BJ (cell line): Measurements from ENCODE around the gene FZD2. TPM values are rescaled to one million over a fixed set of nuclear protein-coding genes. Genes with fewer than 3 reads are reported as not detected.

Experiments
- CTCF ChIA-PET: fragments of 350-600 bp; formaldehyde crosslinking; extraction: SDS; loops from one replicate; lab custom pipeline; 2021; ENCODE audit warnings: antibody characterized with exemption, inconsistent platforms; lab: Yijun Ruan, JAX
- POLR2A ChIA-PET: fragments of 300-600 bp; sonication (Branson Sonifier 250); formaldehyde crosslinking; extraction: SDS; loops from one replicate; lab custom pipeline; 2021; ENCODE audit warnings: antibody characterized with exemption; lab: Charles Lee
- DNase-seq: peaks from one replicate; pipeline ENCODE4 v3.0.0-alpha.2; 2011; ENCODE audit warnings: low read depth
- H3K27me3 ChIP-seq: 2 replicates; pipeline ENCODE4 v1.6.0; 2011; ENCODE audit warnings: low read length; ENCODE audit not compliant: control insufficient read depth, insufficient read depth
- H3K36me3 ChIP-seq: 2 replicates; pipeline ENCODE4 v1.5.1; 2011; ENCODE audit warnings: low read length; ENCODE audit not compliant: control insufficient read depth, insufficient read depth
- H3K4me3 ChIP-seq: 2 replicates; pipeline ENCODE4 v1.5.1; 2011; ENCODE audit warnings: low read depth, mild to moderate bottlenecking, control low read depth, low read length
- polyA plus RNA-seq: library from polyadenylated mRNA; depleted of rRNA; stranded (reverse); fragments of >200 nt; gene quantifications from 2 replicates; pipeline ENCODE4 v1.2.3, GENCODE V29; 2011
- TF ChIP-seq, protein P1 (sequence below): IDR thresholded peaks from 2 replicates; pipeline ENCODE4 v1.5.1; 2011; ENCODE audit warnings: low read depth, mild to moderate bottlenecking, control low read depth, inconsistent platforms, low read length, moderate library complexity; ENCODE audit not compliant: insufficient read depth

Gene FZD2
- polyA plus RNA-seq, 1 experiment: 93.1 TPM

GRCh38 chr17:44604116-44604761, 47.0 kb downstream of the FZD2 start:
- Histone ChIP-seq H3K4me3 (no peak overlapping the region), H3K27me3 (no peaks in the 10 kb centered on the region), H3K36me3 (no peaks in the 10 kb centered on the region)
- CTCF ChIA-PET: interaction anchor here (1.0 kb wide), 1 partner anchor 14 kb away, joined by 4 read pairs; no protein-coding TSS in a partner anchor
- TF ChIP-seq, protein P1, sequence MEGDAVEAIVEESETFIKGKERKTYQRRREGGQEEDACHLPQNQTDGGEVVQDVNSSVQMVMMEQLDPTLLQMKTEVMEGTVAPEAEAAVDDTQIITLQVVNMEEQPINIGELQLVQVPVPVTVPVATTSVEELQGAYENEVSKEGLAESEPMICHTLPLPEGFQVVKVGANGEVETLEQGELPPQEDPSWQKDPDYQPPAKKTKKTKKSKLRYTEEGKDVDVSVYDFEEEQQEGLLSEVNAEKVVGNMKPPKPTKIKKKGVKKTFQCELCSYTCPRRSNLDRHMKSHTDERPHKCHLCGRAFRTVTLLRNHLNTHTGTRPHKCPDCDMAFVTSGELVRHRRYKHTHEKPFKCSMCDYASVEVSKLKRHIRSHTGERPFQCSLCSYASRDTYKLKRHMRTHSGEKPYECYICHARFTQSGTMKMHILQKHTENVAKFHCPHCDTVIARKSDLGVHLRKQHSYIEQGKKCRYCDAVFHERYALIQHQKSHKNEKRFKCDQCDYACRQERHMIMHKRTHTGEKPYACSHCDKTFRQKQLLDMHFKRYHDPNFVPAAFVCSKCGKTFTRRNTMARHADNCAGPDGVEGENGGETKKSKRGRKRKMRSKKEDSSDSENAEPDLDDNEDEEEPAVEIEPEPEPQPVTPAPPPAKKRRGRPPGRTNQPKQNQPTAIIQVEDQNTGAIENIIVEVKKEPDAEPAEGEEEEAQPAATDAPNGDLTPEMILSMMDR: no peak
- no peak for DNase-seq
- POLR2A ChIA-PET: no interaction called here

GRCh38 chr17:44604768-44605485, 47.6 kb downstream of the FZD2 start:
- no peak for DNase-seq
- H3K4me3 ChIP-seq: no peak overlapping the region
- TF ChIP-seq, protein P1: no peak
- CTCF ChIA-PET: interaction anchor here (0.7 to 1.0 kb wide), 2 partner anchors 13 to 17 kb away, joined by 4 read pairs; no protein-coding TSS in a partner anchor
- no peaks in the 10 kb centered on the region for H3K27me3 ChIP-seq
- POLR2A ChIA-PET: no interaction called here
- no peaks in the 10 kb centered on the region for H3K36me3 ChIP-seq

- ChIA-PET POLR2A (no interaction called here), CTCF (interaction anchor here (3.8 kb wide), 1 partner anchor 73 kb away, joined by 21 read pairs; no protein-coding TSS in a partner anchor)
- no peaks in the 10 kb centered on the region for H3K36me3 ChIP-seq
Observed at GRCh38 chr17:44606658-44607057, 49.4 kb downstream of the FZD2 start.

DNA sequence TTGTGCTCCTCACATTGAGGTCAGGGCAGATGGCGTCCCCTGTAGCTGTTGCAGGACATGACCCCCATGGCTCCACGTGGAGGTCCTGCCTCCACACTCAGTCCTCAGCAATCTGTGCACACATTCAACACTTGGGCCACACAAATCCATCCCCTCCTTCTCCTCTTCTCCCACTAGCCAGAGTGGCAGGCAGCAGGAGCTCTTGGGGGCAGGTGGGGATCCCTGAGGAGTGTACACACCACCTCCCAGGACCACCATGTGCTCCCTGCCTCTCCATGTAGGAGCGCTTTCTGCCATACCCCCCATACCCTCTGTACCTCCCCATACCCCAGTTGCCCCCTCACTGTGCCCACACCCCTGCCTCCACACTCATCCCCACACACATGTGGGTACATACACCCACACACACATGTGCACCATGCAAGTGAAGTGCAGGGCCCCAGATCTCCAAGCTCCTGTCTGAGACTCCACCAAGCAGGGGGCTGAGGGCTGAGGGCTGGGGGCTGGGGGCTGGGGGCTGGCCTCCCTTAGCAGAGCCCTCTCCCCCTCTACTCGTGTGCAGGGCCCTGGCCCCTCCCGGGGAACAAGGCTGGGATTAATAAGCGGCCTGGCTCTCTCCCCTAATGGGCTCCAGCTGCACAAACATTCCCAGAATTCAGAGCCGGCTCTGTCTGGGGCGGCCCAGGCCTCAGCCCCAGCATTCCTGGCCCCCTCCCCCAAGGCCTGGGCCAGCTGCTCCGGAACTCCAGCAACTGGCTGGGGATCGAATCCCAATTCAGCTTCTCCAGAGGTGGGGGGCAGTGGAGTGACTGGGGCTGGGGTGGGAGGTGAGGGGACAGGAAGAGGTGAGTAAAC, 50.8 kb downstream of the FZD2 start:
- peak; percentile 35 for DNase-seq
- no peaks in the 10 kb centered on the region for H3K27me3 ChIP-seq
- POLR2A ChIA-PET: no interaction called here
- TF ChIP-seq, protein P1: no peak
- CTCF ChIA-PET: interaction anchor here (0.5 to 3.8 kb wide), 4 partner anchors 13 to 74 kb away, joined by 3 to 21 read pairs (median 5); no protein-coding TSS in a partner anchor
- no peak overlapping the region for H3K4me3 ChIP-seq
- no peaks in the 10 kb centered on the region for H3K36me3 ChIP-seq

More at GRCh38 chr17:44606658-44607057, 49.4 kb downstream of the FZD2 start:
- TF ChIP-seq, protein P1: no peak
- Histone ChIP-seq H3K4me3 (no peak overlapping the region), H3K27me3 (no peaks in the 10 kb centered on the region)
- DNase-seq: no peak
